SK-N-SH treated with all-trans-retinoic acid at 6 μM for 48 hours (cell line): Measurements from ENCODE around the gene CHPF.

Experiments
- ATAC-seq: fragments of 200-7000 bp; cut with Tn5 transposase; 3 replicates; pipeline ENCODE4 v1.9.1; 2020; ENCODE audit warnings: mild to moderate bottlenecking, moderate library complexity
- ARNTL ChIP-seq: fragments of 450-650 bp; formaldehyde crosslinking; IDR thresholded peaks from 2 replicates; pipeline ENCODE4 v1.5.0; 2020; ENCODE audit warnings: low read depth, mild to moderate bottlenecking, moderate library complexity, borderline replicate concordance
- BACH2 ChIP-seq: fragments of 250-450 bp; sonication (Bioruptor Pico); IDR thresholded peaks from 2 replicates; pipeline ENCODE4 v1.9.0; 2021; ENCODE audit warnings: mild to moderate bottlenecking, borderline replicate concordance
- CREB5 ChIP-seq: fragments of 250-450 bp; sonication (Bioruptor Pico); IDR thresholded peaks from 2 replicates; pipeline ENCODE4 v1.5.1; 2020; ENCODE audit warnings: low read depth, mild to moderate bottlenecking, moderate library complexity
- CSRNP3 ChIP-seq: fragments of 250-450 bp; sonication (Bioruptor Pico); IDR thresholded peaks from 2 replicates; pipeline ENCODE4 v1.5.1; 2021; ENCODE audit warnings: mild to moderate bottlenecking, moderate library complexity
- ESRRG ChIP-seq: fragments of 250-450 bp; sonication (Bioruptor Pico); IDR thresholded peaks from 2 replicates; pipeline ENCODE4 v1.6.1; 2021; ENCODE audit warnings: mild to moderate bottlenecking
- ISL1 ChIP-seq: fragments of 250-450 bp; sonication (Bioruptor Pico); IDR thresholded peaks from 2 replicates; pipeline ENCODE4 v2.1.2; 2022; ENCODE audit warnings: mild to moderate bottlenecking, moderate library complexity
- POU6F1 ChIP-seq: fragments of 250-450 bp; sonication (Bioruptor Pico); IDR thresholded peaks from 2 replicates; pipeline ENCODE4 v1.8.0; 2021; ENCODE audit warnings: low read depth, mild to moderate bottlenecking, moderate library complexity, borderline replicate concordance
- PPARA ChIP-seq: fragments of 250-450 bp; sonication (Bioruptor Pico); IDR thresholded peaks from 2 replicates; pipeline ENCODE4 v1.5.0; 2020; ENCODE audit warnings: mild to moderate bottlenecking, borderline replicate concordance
- RARB ChIP-seq: fragments of 250-450 bp; sonication (Bioruptor Pico); IDR thresholded peaks from 2 replicates; pipeline ENCODE4 v1.8.0; 2021; ENCODE audit warnings: mild to moderate bottlenecking, moderate library complexity
- SNAI2 ChIP-seq: fragments of 250-450 bp; sonication (Bioruptor Pico); IDR thresholded peaks from 2 replicates; pipeline ENCODE4 v1.5.0; 2020; ENCODE audit warnings: mild to moderate bottlenecking, moderate library complexity
- TOX ChIP-seq: fragments of 250-450 bp; sonication (Bioruptor Pico); IDR thresholded peaks from 2 replicates; pipeline ENCODE4 v1.8.0; 2021; ENCODE audit warnings: mild to moderate bottlenecking, moderate library complexity, borderline replicate concordance
- TSHZ2 ChIP-seq: fragments of 250-450 bp; sonication (Bioruptor Pico); IDR thresholded peaks from 2 replicates; pipeline ENCODE4 v1.5.0; 2020; ENCODE audit warnings: mild to moderate bottlenecking, moderate library complexity
- ZC3H10 ChIP-seq: fragments of 250-450 bp; sonication (Bioruptor Pico); IDR thresholded peaks from 2 replicates; pipeline ENCODE4 v1.5.1; 2021; ENCODE audit warnings: mild to moderate bottlenecking, moderate library complexity
- ZFP3 ChIP-seq: fragments of 250-450 bp; sonication (Bioruptor Pico); IDR thresholded peaks from 2 replicates; pipeline ENCODE4 v1.5.0; 2020; ENCODE audit warnings: mild to moderate bottlenecking, moderate library complexity
- ZFP30 ChIP-seq: fragments of 450-650 bp; formaldehyde crosslinking; IDR thresholded peaks from 2 replicates; pipeline ENCODE4 v1.5.0; 2022; ENCODE audit warnings: mild to moderate bottlenecking, moderate library complexity
- ZNF565 ChIP-seq: fragments of 450-650 bp; formaldehyde crosslinking; conservative IDR thresholded peaks from 2 replicates; pipeline ENCODE4 v1.5.0; 2020; ENCODE audit warnings: low read depth, mild to moderate bottlenecking, moderate library complexity
- ZNF70 ChIP-seq: fragments of 450-650 bp; formaldehyde crosslinking; IDR thresholded peaks from 2 replicates; pipeline ENCODE4 v1.5.0; 2020; ENCODE audit warnings: mild to moderate bottlenecking, moderate library complexity
- ZNF8 ChIP-seq: fragments of 450-650 bp; formaldehyde crosslinking; IDR thresholded peaks from 2 replicates; pipeline ENCODE4 v1.5.0; 2020; ENCODE audit warnings: mild to moderate bottlenecking, moderate library complexity

CHPF gene

GRCh38 chr2:219559156-219559915 is 15.7 kb upstream of the CHPF start:
- no peak for ATAC-seq
- TF ChIP-seq TOX (CRISPR knock-in tag) = no peak
- TF ChIP-seq RARB (CRISPR knock-in tag) = no peak
- TF ChIP-seq ZNF70 = no peak
- TF ChIP-seq ZC3H10 = no peak
- no peak for TF ChIP-seq CSRNP3 (CRISPR knock-in tag)
- TF ChIP-seq ZFP3 (CRISPR knock-in tag) = no peak
- TF ChIP-seq ZFP30 (CRISPR knock-in tag) = no peak
- TF ChIP-seq ISL1 (CRISPR knock-in tag) = no peak
- no peak for TF ChIP-seq PPARA (CRISPR knock-in tag)
- no peak for TF ChIP-seq ESRRG (CRISPR knock-in tag)
- TF ChIP-seq BACH2 (CRISPR knock-in tag) = no peak
- TF ChIP-seq ZNF8 (CRISPR knock-in tag) = no peak

GRCh38 chr2:219557791-219558785 is 14.5 kb upstream of the CHPF start:
- no peak for TF ChIP-seq TSHZ2 (CRISPR knock-in tag)
- TF ChIP-seq TOX (CRISPR knock-in tag) = no peak
- TF ChIP-seq CSRNP3 (CRISPR knock-in tag) = no peak
- TF ChIP-seq POU6F1 = no peak
- TF ChIP-seq ZC3H10 = no peak
- no peak for TF ChIP-seq CREB5 (CRISPR knock-in tag)
- no peak for TF ChIP-seq SNAI2
- TF ChIP-seq ZFP30 (CRISPR knock-in tag) = no peak
- TF ChIP-seq RARB (CRISPR knock-in tag) = no peak
- TF ChIP-seq ZNF565 (CRISPR knock-in tag) = no peak
- no peak for TF ChIP-seq ZFP3 (CRISPR knock-in tag)
- TF ChIP-seq ZNF8 (CRISPR knock-in tag) = no peak
- ATAC-seq = no peak

GRCh38 chr2:219557320-219557719 is 13.7 kb upstream of the CHPF start:
- ATAC-seq = no peak
- TF ChIP-seq TSHZ2 (CRISPR knock-in tag) = no peak
- no peak for TF ChIP-seq ISL1 (CRISPR knock-in tag)
- TF ChIP-seq ARNTL (CRISPR knock-in tag) = no peak
- no peak for TF ChIP-seq ESRRG (CRISPR knock-in tag)
- TF ChIP-seq ZFP30 (CRISPR knock-in tag) = no peak
